Measurements from ENCODE around the gene TMEM267. TPM values are rescaled to one million over a fixed set of nuclear protein-coding genes. Genes with fewer than 3 reads are reported as not detected.
A peak's percentile ranks its signal among the peaks of the same experiment; 100 is the strongest.

The TMEM267 gene
- total RNA-seq, result 10 to 100 TPM in 1 of 4 donors, 1 to 10 TPM in 3; 6.9 to 12.7 (median 9.1) TPM

GRCh38 chr5:43483298-43484105, at the start of gene TMEM267:
Gene TMEM267, minus strand, starts transcription at chr5:43483865. Its CDS starts 29,896 bp downstream, at chr5:43453969.
- DNase-seq (ENCODE audit: low spot score in 2 of 2), result peak; percentile 83 to 84
- no peaks in the 10 kb centered on the region for H3K9me3 ChIP-seq
- peak within 1 kb of the TSS; percentile 72 to 97 (median 92) for H3K4me3 ChIP-seq
- TF ChIP-seq POLR2A (IDR thresholded peaks at IDR 0.05) (peak; percentile 55 to 83), CTCF (IDR thresholded peaks at IDR 0.05) (no peak), EP300 (IDR thresholded peaks at IDR 0.05) (peak; percentile 61 to 95)
- H3K36me3 ChIP-seq, result no peaks in the 10 kb centered on the region
- no peaks in the 10 kb centered on the region for H3K27me3 ChIP-seq
- WGBS, 2 donors, result 0% methylated on average over 49 to 54 of the region's 62 CpGs
- H3K27ac ChIP-seq, result peak within 1 kb of the TSS; percentile 93 to 99 (median 98)
- H3K4me1 ChIP-seq, result peaks cover 0 to 27% (median 17%) of the 10 kb centered on the region in 4 donors

GRCh38 chr5:43530648-43531047, 47.0 kb upstream of the TMEM267 start:
- 87 to 92% methylated on average over 2 of the region's 2 CpGs for WGBS, 2 donors
- TF ChIP-seq POLR2A (IDR thresholded peaks at IDR 0.05) (no peak), EP300 (IDR thresholded peaks at IDR 0.05) (no peak), CTCF (IDR thresholded peaks at IDR 0.05) (no peak)
- Histone ChIP-seq H3K4me3 (no peak overlapping the region), H3K9me3 (no peaks in the 10 kb centered on the region), H3K36me3 (peaks cover 0 to 81% (median 20%) of the 10 kb centered on the region in 3 donors), H3K27me3 (no peaks in the 10 kb centered on the region), H3K27ac (no peak overlapping the region), H3K4me1 (no peaks in the 10 kb centered on the region)
- no peak for DNase-seq (ENCODE audit: low spot score in 2 of 2)

- 54 to 56% methylated on average over 2 of the region's 2 CpGs for WGBS, 2 donors
- H3K4me3 ChIP-seq, result no peak overlapping the region
- no peaks in the 10 kb centered on the region for H3K27me3 ChIP-seq
- no peaks in the 10 kb centered on the region for H3K4me1 ChIP-seq
- H3K27ac ChIP-seq, result no peak overlapping the region
- TF ChIP-seq CTCF (IDR thresholded peaks at IDR 0.05) (no peak), EP300 (IDR thresholded peaks at IDR 0.05) (no peak), POLR2A (IDR thresholded peaks at IDR 0.05) (no peak)
- H3K9me3 ChIP-seq, result no peaks in the 10 kb centered on the region
- DNase-seq (ENCODE audit: low spot score in 2 of 2), result no peak
- peaks cover 2 to 48% (median 15%) of the 10 kb centered on the region in 3 donors for H3K36me3 ChIP-seq
Measured at GRCh38 chr5:43523662-43524072, 40.0 kb upstream of the TMEM267 start.

- Histone ChIP-seq H3K4me3 (no peak overlapping the region), H3K4me1 (peaks cover 0 to 5% (median 2%) of the 10 kb centered on the region in 4 donors), H3K27me3 (no peaks in the 10 kb centered on the region), H3K27ac (no peak overlapping the region), H3K9me3 (no peaks in the 10 kb centered on the region), H3K36me3 (peaks cover 2 to 27% (median 5%) of the 10 kb centered on the region in 3 donors)
- no peak for TF ChIP-seq EP300 (IDR thresholded peaks at IDR 0.05)
- TF ChIP-seq POLR2A (IDR thresholded peaks at IDR 0.05), result no peak
- no peak for TF ChIP-seq CTCF (IDR thresholded peaks at IDR 0.05)
- 95 to 97% methylated on average over 1 of the region's 1 CpG for WGBS, 2 donors
- no peak for DNase-seq (ENCODE audit: low spot score in 2 of 2)
Measured at GRCh38 chr5:43520615-43521014, 37.0 kb upstream of the TMEM267 start.

- Histone ChIP-seq H3K27me3 (no peaks in the 10 kb centered on the region), H3K4me1 (peaks cover 0 to 21% (median 10%) of the 10 kb centered on the region in 4 donors), H3K27ac (peak overlapping the region; percentile 30 to 91 (median 82)), H3K36me3 (no peaks in the 10 kb centered on the region), H3K9me3 (no peaks in the 10 kb centered on the region), H3K4me3 (peak overlapping the region; percentile 48 to 76 (median 62))
- 30 to 40% methylated on average over 1 of the region's 1 CpG for WGBS, 2 donors
- no peak for TF ChIP-seq EP300 (IDR thresholded peaks at IDR 0.05)
- TF ChIP-seq POLR2A (IDR thresholded peaks at IDR 0.05), result no peak
- TF ChIP-seq CTCF (IDR thresholded peaks at IDR 0.05), result no peak
- DNase-seq (ENCODE audit: low spot score in 2 of 2), result no peak
Measured at GRCh38 chr5:43515678-43516048, 32.0 kb upstream of the TMEM267 start.
